HG02763 (cell line): Measurements from ENCODE around the gene SNTB2.
"Not testable (repeated sequence)": the region's sequence is repeated elsewhere in the genome, so short reads cannot be mapped to it uniquely, and the experiment has no call there.

Experiments
- ATAC-seq: cut with Tn5 transposase; IDR thresholded peaks from one replicate; pipeline ENCODE4 v1.9.1; 2021; ENCODE audit warnings: mild to moderate bottlenecking, moderate library complexity; ENCODE audit not compliant: unreplicated experiment

SNTB2 gene

GRCh38 chr16:69225121-69225520, 38.2 kb downstream of the SNTB2 start:
- ATAC-seq: no peak

DNA sequence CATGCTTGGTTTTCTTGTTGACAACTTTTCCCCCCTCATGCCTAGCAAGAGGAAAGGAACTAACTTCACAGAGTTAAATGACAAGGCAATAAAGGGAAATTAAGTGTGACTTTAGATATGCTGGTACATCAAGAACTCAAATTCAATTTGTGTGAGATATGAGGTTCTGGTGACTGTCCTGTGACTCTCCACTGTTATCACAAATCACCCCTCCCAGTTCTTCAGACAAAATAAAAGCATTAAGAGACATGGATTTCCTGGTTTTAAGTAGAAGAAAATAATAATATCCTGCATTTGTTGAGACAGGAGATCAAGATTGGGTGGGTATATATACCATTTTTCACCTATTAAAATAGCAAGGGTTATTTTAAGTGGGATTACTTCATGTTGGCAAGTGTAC, 46.2 kb downstream of the SNTB2 start:
- ATAC-seq: no peak

DNA sequence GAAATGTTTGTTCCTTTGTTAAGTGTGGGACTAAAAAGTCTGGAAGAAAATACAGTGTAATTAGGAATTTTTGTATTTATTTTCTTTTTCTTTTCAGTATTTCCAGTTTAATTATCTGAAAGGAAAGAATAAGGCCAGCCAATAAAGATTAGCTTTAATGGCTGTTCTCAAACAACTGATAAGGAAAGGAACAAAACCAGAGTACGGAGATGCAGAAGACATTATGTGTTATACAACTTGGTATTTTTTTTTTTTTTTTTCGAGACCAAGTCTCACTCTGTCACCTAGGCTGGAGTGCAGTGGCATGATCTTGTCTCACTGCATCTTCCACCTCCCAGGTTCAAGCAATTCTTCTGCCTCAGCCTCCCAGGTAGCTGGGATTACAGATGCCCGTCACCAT, 47.5 kb downstream of the SNTB2 start:
- ATAC-seq: no peak

GRCh38 chr16:69236319-69236718, 49.4 kb downstream of the SNTB2 start:
- ATAC-seq: no peak

GRCh38 chr16:69237296-69237695, 50.3 kb downstream of the SNTB2 start:
- ATAC-seq: no peak

GRCh38 chr16:69239851-69240250, 52.9 kb downstream of the SNTB2 start:
- no peak for ATAC-seq

- ATAC-seq: no peak
Observed at GRCh38 chr16:69240331-69240730, 53.4 kb downstream of the SNTB2 start.

- ATAC-seq: no peak
Observed at GRCh38 chr16:69241926-69242325, 55.0 kb downstream of the SNTB2 start.

GRCh38 chr16:69243479-69243878, 56.5 kb downstream of the SNTB2 start:
- no peak for ATAC-seq

- no peak for ATAC-seq
Observed at GRCh38 chr16:69244336-69244735, 57.4 kb downstream of the SNTB2 start.

DNA sequence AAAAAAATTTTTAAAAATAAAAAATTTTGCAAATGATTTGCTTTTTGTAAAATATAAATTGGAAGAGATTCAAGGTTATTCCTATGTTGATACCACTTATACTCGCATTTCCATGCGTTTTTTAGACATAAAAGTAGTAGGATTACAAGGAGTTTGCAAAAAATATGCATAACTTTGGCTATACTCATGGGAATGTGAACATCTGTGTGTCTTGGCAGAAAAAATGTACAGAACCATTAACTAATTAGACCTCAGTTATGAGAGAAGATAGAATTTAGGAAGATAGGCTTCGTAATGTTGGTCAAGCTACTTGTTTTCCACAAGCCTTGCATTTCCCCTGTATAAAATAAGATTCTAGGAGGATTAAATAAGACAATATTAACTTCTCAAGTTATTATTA, 63.1 kb downstream of the SNTB2 start:
- ATAC-seq: no peak

GRCh38 chr16:69253870-69254341, 66.9 kb downstream of the SNTB2 start:
- no peak for ATAC-seq

GRCh38 chr16:69259428-69259764, 72.4 kb downstream of the SNTB2 start:
- ATAC-seq: not testable (repeated sequence)

- no peak for ATAC-seq
Observed at GRCh38 chr16:69260019-69260418, 73.1 kb downstream of the SNTB2 start.

DNA sequence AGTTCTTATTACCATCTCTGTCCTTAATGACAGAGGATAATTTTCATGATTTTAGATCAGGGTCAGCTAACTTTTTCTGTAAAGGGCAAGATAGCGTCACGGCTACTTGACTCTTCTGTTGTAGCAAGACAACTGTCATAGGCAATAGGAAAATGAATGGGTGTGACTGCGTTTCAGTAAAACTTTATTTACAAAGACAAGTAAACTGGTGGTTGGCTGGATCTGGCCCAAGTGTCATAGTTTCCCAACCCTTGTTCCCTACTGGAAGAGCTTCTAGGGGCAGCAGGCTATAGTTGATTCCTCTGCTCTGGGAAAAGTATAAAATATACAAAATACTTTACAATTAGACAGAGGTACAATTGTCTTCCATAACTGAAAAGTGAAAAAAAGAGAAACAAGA, 73.5 kb downstream of the SNTB2 start:
- no peak for ATAC-seq

DNA sequence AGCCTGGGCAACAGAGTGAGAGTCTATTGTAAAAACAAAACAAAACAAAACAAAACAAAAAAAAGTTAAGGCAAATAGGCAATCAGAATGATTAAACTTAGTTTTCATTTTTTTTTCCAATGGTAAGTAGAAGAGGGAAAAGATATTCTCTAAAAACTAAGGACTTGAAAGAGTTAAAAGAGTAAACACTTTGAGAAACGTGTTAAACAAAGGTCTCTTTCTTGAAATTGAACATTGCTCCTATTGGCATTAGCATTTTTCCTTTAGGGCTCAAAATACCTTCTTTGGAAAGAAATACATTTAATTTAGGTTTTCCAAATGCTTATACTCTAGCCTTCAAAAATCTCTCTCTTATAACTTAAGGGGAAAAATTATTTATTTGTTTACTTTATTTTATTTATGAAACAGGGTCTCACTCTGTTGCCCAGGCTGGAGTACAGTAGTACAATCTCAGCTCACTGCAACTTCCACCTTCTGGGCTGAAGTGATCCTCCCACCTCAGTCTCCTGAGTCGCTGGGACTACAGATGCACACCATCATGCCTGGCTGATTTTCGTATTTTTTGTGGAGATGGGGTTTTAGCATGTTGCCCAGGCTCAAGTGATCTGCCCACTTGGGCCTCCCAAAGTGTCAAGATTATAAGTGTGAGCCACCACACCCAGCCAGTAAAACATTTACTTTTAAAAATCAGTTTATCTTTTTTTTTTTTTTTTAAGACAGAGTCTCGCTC, 79.5 kb downstream of the SNTB2 start:
- no peak for ATAC-seq

DNA sequence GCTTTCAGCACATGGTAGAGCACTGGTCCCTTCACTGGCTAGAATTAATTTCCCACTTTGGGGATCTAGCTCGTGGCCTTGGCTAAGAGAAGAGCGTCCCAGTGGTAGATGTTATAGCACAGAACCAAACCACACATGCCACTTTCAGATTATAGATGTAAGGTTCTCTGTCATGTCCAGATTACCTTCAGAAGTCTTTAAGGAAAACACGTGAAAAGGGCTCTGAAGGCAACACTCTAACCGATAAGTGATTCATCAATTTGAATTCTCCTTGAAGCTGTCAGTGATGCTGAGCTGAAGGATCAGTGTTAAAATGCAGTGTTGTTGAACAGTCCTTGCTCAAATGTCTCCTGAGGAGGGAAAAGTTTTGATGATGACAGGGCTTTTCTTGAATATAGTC, 80.7 kb downstream of the SNTB2 start:
- ATAC-seq: no peak

DNA sequence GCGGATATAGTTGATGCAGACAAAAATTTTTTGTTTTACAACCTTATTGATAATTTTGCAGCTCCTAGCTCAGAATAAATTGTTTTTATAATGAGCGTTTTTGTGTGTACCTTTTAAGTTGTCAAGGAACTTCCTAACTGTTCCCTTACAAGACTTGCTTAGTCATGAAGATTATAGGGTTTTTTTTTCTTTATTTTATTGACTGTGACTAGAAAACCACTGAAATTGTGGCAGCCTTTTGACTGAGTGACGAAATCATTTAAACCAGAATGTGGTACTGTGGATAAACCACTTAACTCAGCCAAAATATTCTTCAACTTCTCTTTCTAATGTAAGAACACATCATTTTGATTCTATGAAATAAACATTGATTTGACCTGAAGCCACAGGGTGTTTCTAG, 83.4 kb downstream of the SNTB2 start:
- no peak for ATAC-seq

DNA sequence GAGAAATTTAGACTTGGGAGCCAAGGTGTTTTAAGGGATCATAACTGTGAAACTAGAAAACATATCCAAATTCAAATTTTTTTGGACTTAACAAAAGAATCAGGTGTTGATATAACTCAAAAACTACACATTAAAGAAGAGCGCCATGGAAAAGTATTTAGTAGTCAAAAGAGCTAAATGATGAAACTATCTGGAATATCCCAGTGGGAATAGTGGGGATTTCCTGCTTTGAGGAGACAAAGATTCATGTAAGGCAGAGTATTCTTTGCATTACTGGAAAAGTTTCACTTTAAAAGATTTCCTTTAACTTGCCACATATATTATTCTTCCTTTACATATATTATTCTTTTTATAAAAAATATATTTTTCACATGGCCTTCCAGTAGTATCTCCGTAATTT, 83.9 kb downstream of the SNTB2 start:
- ATAC-seq: no peak

DNA sequence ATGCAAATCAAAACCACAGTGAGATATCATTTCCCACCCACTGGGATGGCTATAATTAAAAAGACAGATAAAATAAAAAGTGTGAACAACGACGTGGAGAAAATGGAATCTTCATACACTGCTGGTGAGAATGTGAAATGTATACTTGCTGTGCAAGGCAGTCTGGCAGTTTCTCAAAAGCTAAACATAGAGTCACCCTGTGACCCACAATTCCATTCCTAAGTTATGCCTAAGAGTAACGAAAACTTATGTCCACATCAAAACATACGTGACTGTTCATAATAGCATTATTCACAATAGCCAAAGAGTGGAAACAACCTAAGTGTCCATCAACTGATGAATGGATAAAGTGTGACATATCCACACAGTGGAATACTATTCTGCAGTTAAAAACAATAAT, 86.0 kb downstream of the SNTB2 start:
- no peak for ATAC-seq

- no peak for ATAC-seq
Observed at GRCh38 chr16:69274699-69275235, 87.8 kb downstream of the SNTB2 start.

DNA sequence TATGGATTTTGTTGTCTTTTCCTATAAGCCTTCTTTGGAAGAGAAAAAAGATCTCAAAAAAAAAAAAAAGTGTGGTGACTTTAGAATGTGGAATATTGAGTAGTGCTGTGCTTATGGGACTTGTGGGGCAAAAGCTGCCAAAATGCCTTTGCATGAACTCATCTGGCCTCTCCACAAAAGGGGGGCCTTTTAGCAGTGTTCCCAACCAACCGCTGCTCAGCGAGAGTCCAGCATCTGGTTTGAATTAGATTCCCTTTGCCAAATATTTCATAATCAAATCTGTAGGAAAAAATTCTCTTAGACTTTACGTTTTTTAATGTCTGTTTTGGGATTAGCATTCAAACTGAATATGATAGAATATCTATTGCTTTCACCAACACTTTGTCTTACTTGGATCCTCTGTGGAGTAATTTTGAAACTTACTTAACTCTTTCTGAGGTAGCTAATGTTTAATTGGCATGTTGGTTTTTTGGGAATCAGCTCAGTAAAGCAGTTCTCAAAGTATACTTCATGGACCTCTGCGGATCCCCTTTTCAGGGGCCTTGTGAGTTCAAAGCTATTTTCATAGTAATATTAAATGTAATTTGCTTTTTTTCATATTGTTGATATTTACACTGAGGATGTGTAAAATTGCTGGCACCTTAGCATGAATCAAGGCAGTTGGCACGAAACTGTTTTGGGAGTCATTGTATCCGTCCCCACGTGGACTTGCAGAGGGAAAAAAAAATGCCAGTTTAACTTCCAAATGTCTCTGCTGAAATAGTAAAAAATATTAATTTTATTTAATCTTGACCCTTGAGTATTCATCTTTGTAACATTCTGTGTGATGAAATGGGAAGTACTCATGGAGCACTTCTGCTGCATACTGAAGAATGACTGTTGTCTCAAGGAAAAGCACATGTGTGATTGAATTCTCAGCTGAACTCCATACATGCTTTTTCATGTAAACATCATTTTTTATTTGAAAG, 89.5 kb downstream of the SNTB2 start:
- ATAC-seq: no peak
